Right lobe of liver (tissue), 4 donors: Measurements from ENCODE around the gene BHLHE23.

Experiments
- POLR2A ChIP-seq: fragments of 450-650 bp; IDR thresholded peaks from one replicate; pipeline ENCODE4 v1.6.1; 2017; ENCODE audit warnings: antibody characterized with exemption, mild to moderate bottlenecking
- TF ChIP-seq, protein P1 (sequence below), 4 donors: fragments of 200-600 bp in 3 of 4; fragments of 450-650 bp in 1 of 4; IDR thresholded peaks; one replicate each; pipeline versions ENCODE4 v1.5.1 to v1.8.0; 2016 to 2022; ENCODE audit warnings: antibody characterized with exemption in 4 of 4, mild to moderate bottlenecking in 2 of 4
- donor health status: DM: no; HTN: no; CAD: no.
- donor health status: DM: no; HTN: no; CAD: no.
- donor health status: DM: no; HTN: yes; CAD: no.

DNA sequence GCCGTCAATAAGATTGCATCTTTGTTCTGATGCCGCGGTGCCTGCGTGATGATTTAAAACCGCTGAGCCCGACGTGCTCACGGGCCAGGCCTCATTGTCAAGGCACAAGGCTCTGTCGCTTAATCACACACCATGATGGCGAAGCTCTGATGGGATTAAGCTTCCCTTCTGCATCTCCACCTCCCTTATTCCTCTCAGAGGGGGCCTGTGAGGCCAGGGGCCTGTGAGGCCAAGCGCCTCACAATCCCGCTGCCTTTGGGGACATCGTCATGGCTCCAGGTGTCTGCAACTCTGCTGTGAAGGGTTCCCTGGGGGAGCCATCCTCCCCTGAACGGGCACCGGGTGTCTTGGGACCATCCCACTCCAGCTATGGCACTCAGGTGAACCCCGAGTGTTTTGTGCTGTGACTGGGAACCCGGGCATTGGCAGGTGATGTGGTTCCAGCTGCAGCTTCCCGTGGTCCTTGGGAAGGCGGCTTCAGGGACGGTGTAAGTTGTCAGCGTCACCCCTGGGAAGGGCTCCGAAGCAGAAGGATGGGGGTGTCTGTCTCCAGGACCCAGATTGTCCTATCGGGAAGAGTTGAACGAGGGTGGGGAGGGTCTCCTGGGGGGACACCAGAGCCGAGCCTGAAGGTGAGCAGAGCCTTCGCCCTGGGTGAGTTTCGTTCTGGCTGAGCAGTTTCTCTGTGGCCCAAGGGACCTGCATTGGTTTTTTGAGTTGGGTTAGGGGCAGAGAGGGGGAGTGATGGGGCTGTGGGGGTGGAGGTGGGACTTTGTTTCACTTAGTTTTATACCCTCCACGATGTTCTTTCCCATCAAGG lies 18.0 kb upstream of the BHLHE23 start:
- TF ChIP-seq POLR2A = no peak
- TF ChIP-seq, protein P1, sequence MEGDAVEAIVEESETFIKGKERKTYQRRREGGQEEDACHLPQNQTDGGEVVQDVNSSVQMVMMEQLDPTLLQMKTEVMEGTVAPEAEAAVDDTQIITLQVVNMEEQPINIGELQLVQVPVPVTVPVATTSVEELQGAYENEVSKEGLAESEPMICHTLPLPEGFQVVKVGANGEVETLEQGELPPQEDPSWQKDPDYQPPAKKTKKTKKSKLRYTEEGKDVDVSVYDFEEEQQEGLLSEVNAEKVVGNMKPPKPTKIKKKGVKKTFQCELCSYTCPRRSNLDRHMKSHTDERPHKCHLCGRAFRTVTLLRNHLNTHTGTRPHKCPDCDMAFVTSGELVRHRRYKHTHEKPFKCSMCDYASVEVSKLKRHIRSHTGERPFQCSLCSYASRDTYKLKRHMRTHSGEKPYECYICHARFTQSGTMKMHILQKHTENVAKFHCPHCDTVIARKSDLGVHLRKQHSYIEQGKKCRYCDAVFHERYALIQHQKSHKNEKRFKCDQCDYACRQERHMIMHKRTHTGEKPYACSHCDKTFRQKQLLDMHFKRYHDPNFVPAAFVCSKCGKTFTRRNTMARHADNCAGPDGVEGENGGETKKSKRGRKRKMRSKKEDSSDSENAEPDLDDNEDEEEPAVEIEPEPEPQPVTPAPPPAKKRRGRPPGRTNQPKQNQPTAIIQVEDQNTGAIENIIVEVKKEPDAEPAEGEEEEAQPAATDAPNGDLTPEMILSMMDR (IDR thresholded peaks at IDR 0.05) = no peak
